ENCODE results near the gene PRRG3. TPM values are rescaled to one million over a fixed set of nuclear protein-coding genes. Genes with fewer than 3 reads are reported as not detected.

The PRRG3 gene
- total RNA-seq, 1 donor from 2014 or later = 0.98 TPM

DNA sequence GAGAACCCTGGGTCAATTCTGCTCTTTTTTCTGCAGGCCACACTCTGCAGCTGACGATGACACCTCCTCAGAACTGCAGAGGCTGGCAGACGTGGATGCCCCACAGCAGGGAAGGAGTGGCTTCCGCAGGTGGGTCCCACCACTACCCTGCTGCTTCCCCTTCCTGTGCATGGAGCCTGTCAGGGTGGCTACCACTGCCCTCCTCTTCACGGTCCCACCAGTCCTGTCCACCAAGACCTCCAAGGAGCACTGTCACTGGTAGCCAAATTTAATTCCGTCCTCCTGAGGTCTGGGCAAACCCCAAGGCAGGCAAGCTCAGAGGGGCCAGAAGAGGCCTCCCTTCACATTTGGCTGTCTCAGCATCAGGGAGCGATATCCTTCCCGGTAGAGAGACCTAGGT lies 43.5 kb downstream of the PRRG3 start:
- no peak for DNase-seq (ENCODE audit: extremely low spot score in 2 of 2)
- no peak for TF ChIP-seq POLR2AphosphoS5 (IDR thresholded peaks at IDR 0.05; ENCODE audit: insufficient read depth in 1 of 2, low read depth in 1 of 2)
- TF ChIP-seq, protein P1, sequence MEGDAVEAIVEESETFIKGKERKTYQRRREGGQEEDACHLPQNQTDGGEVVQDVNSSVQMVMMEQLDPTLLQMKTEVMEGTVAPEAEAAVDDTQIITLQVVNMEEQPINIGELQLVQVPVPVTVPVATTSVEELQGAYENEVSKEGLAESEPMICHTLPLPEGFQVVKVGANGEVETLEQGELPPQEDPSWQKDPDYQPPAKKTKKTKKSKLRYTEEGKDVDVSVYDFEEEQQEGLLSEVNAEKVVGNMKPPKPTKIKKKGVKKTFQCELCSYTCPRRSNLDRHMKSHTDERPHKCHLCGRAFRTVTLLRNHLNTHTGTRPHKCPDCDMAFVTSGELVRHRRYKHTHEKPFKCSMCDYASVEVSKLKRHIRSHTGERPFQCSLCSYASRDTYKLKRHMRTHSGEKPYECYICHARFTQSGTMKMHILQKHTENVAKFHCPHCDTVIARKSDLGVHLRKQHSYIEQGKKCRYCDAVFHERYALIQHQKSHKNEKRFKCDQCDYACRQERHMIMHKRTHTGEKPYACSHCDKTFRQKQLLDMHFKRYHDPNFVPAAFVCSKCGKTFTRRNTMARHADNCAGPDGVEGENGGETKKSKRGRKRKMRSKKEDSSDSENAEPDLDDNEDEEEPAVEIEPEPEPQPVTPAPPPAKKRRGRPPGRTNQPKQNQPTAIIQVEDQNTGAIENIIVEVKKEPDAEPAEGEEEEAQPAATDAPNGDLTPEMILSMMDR (IDR thresholded peaks at IDR 0.05) = no peak
- no peak for TF ChIP-seq POLR2A (IDR thresholded peaks at IDR 0.05)
- H3K27ac ChIP-seq = no peak overlapping the region
- no peaks in the 10 kb centered on the region for H3K27me3 ChIP-seq
- no peaks in the 10 kb centered on the region for H3K36me3 ChIP-seq
- H3K4me1 ChIP-seq = no peaks in the 10 kb centered on the region
- no peak overlapping the region for H3K4me3 ChIP-seq
- intact Hi-C loops (cut with DNase I) = no loop called here
- no peaks in the 10 kb centered on the region for H3K9me3 ChIP-seq

GRCh38 chrX:151741606-151742005 lies 46.3 kb downstream of the PRRG3 start:
- DNase-seq (ENCODE audit: extremely low spot score in 2 of 2) = no peak
- no peaks in the 10 kb centered on the region for H3K9me3 ChIP-seq
- intact Hi-C loops (cut with DNase I) = no loop called here
- H3K4me3 ChIP-seq = no peak overlapping the region
- H3K4me1 ChIP-seq = no peaks in the 10 kb centered on the region
- no peak overlapping the region for H3K27ac ChIP-seq
- no peaks in the 10 kb centered on the region for H3K36me3 ChIP-seq
- TF ChIP-seq, protein P1 (IDR thresholded peaks at IDR 0.05) = no peak
- TF ChIP-seq POLR2A (IDR thresholded peaks at IDR 0.05) (no peak), POLR2AphosphoS5 (IDR thresholded peaks at IDR 0.05; ENCODE audit: insufficient read depth in 1 of 2, low read depth in 1 of 2) (no peak)
- no peaks in the 10 kb centered on the region for H3K27me3 ChIP-seq

GRCh38 chrX:151742311-151742710 lies 47.1 kb downstream of the PRRG3 start:
- intact Hi-C loops (cut with DNase I) = no loop called here

DNA sequence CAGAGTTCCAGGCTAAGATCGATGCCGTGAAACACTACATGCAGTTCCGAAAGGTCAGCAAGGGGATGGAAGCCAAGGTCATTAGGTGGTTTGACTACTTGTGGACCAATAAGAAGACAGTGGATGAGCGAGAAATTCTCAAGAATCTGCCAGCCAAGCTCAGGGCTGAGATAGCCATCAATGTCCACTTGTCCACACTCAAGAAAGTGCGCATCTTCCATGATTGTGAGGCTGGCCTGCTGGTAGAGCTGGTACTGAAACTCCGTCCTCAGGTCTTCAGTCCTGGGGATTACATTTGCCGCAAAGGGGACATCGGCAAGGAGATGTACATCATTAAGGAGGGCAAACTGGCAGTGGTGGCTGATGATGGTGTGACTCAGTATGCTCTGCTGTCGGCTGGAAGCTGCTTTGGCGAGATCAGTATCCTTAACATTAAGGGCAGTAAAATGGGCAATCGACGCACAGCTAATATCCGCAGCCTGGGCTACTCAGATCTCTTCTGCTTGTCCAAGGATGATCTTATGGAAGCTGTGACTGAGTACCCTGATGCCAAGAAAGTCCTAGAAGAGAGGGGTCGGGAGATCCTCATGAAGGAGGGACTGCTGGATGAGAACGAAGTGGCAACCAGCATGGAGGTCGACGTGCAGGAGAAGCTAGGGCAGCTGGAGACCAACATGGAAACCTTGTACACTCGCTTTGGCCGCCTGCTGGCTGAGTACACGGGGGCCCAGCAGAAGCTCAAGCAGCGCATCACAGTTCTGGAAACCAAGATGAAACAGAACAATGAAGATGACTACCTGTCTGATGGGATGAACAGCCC lies 48.6 kb downstream of the PRRG3 start:
- intact Hi-C loops (cut with DNase I) = no loop called here
- TF ChIP-seq, protein P1 (IDR thresholded peaks at IDR 0.05) = no peak
- TF ChIP-seq POLR2A (IDR thresholded peaks at IDR 0.05) (no peak), POLR2AphosphoS5 (IDR thresholded peaks at IDR 0.05; ENCODE audit: insufficient read depth in 1 of 2, low read depth in 1 of 2) (no peak)
- H3K36me3 ChIP-seq = no peaks in the 10 kb centered on the region
- H3K27ac ChIP-seq = no peak overlapping the region
- no peaks in the 10 kb centered on the region for H3K27me3 ChIP-seq
- no peaks in the 10 kb centered on the region for H3K4me1 ChIP-seq
- no peak for DNase-seq (ENCODE audit: extremely low spot score in 2 of 2)
- no peaks in the 10 kb centered on the region for H3K9me3 ChIP-seq
- H3K4me3 ChIP-seq = no peak overlapping the region

More at GRCh38 chrX:151742311-151742710, 47.1 kb downstream of the PRRG3 start:
- Histone ChIP-seq H3K27me3 (no peaks in the 10 kb centered on the region), H3K36me3 (no peaks in the 10 kb centered on the region), H3K27ac (no peak overlapping the region), H3K4me3 (no peak overlapping the region), H3K9me3 (no peaks in the 10 kb centered on the region), H3K4me1 (no peaks in the 10 kb centered on the region)
- DNase-seq (ENCODE audit: extremely low spot score in 2 of 2) = no peak
- no peak for TF ChIP-seq POLR2AphosphoS5 (IDR thresholded peaks at IDR 0.05; ENCODE audit: insufficient read depth in 1 of 2, low read depth in 1 of 2)
- TF ChIP-seq POLR2A (IDR thresholded peaks at IDR 0.05) = no peak
- TF ChIP-seq, protein P1 (IDR thresholded peaks at IDR 0.05) = no peak

DNA sequence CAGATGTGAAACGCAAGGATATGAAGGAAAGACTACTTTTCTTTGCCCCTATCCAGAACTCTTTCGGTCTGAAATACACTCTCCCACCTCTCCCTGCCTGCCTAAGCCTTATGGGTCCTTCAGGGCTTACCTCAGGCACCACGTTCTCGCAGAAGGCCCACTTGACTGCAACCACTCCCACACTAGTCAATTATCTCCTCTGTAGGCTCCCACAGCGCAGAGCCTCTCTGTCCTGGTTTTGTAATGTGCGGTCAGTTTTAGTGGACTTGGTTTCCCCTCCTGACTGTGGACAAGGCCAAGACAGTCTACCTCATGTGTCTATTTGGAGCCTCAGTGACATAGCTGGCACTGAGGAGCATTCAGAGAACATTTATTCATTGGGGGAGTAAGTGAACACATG lies 50.4 kb downstream of the PRRG3 start:
- Histone ChIP-seq H3K4me1 (no peaks in the 10 kb centered on the region), H3K27me3 (no peaks in the 10 kb centered on the region), H3K9me3 (no peaks in the 10 kb centered on the region), H3K27ac (no peak overlapping the region), H3K36me3 (no peaks in the 10 kb centered on the region), H3K4me3 (no peak overlapping the region)
- intact Hi-C loops (cut with DNase I) = no loop called here
- TF ChIP-seq POLR2AphosphoS5 (IDR thresholded peaks at IDR 0.05; ENCODE audit: insufficient read depth in 1 of 2, low read depth in 1 of 2) (no peak), POLR2A (IDR thresholded peaks at IDR 0.05) (no peak)
- TF ChIP-seq, protein P1 (IDR thresholded peaks at IDR 0.05) = no peak
- no peak for DNase-seq (ENCODE audit: extremely low spot score in 2 of 2)
